H1 (cell line): Measurements from ENCODE around the gene ABCA1. TPM values are rescaled to one million over a fixed set of nuclear protein-coding genes. Genes with fewer than 3 reads are reported as not detected.
A peak's percentile ranks its signal among the peaks of the same experiment; 100 is the strongest.

Source experiments
- CTCF ChIA-PET: fragments of 300-600 bp; sonication (Branson Sonifier 250); formaldehyde crosslinking; loops from one replicate; lab custom pipeline; 2021; ENCODE audit not compliant: partially characterized antibody; lab: Charles Lee
- POLR2A ChIA-PET: fragments of 300-600 bp; sonication (Branson Sonifier 250); formaldehyde crosslinking; loops from one replicate; lab custom pipeline; 2021; ENCODE audit warnings: inconsistent platforms; ENCODE audit not compliant: partially characterized antibody; lab: Charles Lee
- DNase-seq, 2 experiments: peaks; one replicate each; pipeline versions ENCODE4 v3.0.0 to v3.0.0-alpha.2; 2010 to 2022; ENCODE audit warnings: low spot score in 2 of 2, low read depth in 1 of 2, mixed read lengths in 1 of 2
- FAIRE-seq: peaks from 2 replicates; lab custom pipeline; 2011; peaks lifted over from hg19 to GRCh38; lab: Jason Lieb, UNC
- H2AFZ ChIP-seq: 2 replicates; pipeline ENCODE4 v1.8.1; 2012; ENCODE audit warnings: low read length, inconsistent platforms
- H2AK5ac ChIP-seq: 2 replicates; pipeline ENCODE4 v1.6.1; 2013; ENCODE audit warnings: low read depth, low read length
- H2BK120ac ChIP-seq: replicated peaks from 2 replicates; pipeline ENCODE3; 2013; ENCODE audit warnings: low read depth, low read length, inconsistent platforms
- H2BK12ac ChIP-seq: 2 replicates; pipeline ENCODE4 v1.6.1; 2013; ENCODE audit warnings: low read depth, low read length
- H2BK15ac ChIP-seq: 2 replicates; pipeline ENCODE4 v1.6.1; 2013; ENCODE audit warnings: low read length
- H2BK20ac ChIP-seq: 2 replicates; pipeline ENCODE4 v1.6.1; 2013; ENCODE audit warnings: low read length
- H2BK5ac ChIP-seq: 2 replicates; pipeline ENCODE4 v1.6.1; 2013; ENCODE audit warnings: low read depth, low read length
- H3K14ac ChIP-seq: 2 replicates; pipeline ENCODE4 v1.6.1; 2013; ENCODE audit warnings: inconsistent platforms; ENCODE audit not compliant: insufficient read length
- H3K18ac ChIP-seq: 2 replicates; pipeline ENCODE4 v1.6.1; 2013; ENCODE audit warnings: low read length; ENCODE audit errors: extremely low read depth
- H3K23ac ChIP-seq: 2 replicates; pipeline ENCODE4 v1.6.1; 2013; ENCODE audit warnings: inconsistent platforms; ENCODE audit not compliant: insufficient read length
- H3K23me2 ChIP-seq: 2 replicates; pipeline ENCODE4 v1.6.1; 2013; ENCODE audit warnings: low read depth, low read length
- H3K27ac ChIP-seq: 2 replicates; pipeline ENCODE4 v1.6.1; 2011; ENCODE audit warnings: low read depth, low read length, inconsistent platforms
- H3K27me3 ChIP-seq, 4 experiments: replicated peaks in 1 of 4; 1 replicate in 1 of 4; 2 replicates in 3 of 4; pipeline versions ENCODE4 v1.6.1 to v1.8.1; 2011 to 2013; ENCODE audit warnings: low read length in 3 of 4, mild to moderate bottlenecking in 3 of 4, inconsistent platforms in 2 of 4, mixed read lengths in 2 of 4, moderate library complexity in 1 of 4; ENCODE audit not compliant: control insufficient read depth in 3 of 4, insufficient read depth in 3 of 4; ENCODE audit errors: extremely low read depth in 1 of 4
- H3K36me3 ChIP-seq, 4 experiments: 2 replicates each; pipeline versions ENCODE4 v1.6.1 to v1.8.1; 2011 to 2013; ENCODE audit warnings: mild to moderate bottlenecking in 4 of 4, low read length in 3 of 4, moderate library complexity in 2 of 4, control low read depth in 1 of 4, inconsistent platforms in 1 of 4; ENCODE audit not compliant: insufficient read depth in 4 of 4, control insufficient read depth in 2 of 4
- H3K4ac ChIP-seq: replicated peaks from 2 replicates; pipeline ENCODE3; 2013; ENCODE audit warnings: low read length, low read depth, mixed read lengths, inconsistent platforms; ENCODE audit not compliant: insufficient read length
- H3K4me1 ChIP-seq, 4 experiments: replicated peaks in 1 of 4; 1 replicate in 1 of 4; 2 replicates in 3 of 4; pipeline versions ENCODE4 v1.6.1 to v1.8.1; 2011 to 2013; ENCODE audit warnings: low read length in 3 of 4, inconsistent platforms in 2 of 4, mixed read lengths in 1 of 4; ENCODE audit not compliant: insufficient read depth in 4 of 4, control insufficient read depth in 3 of 4
- H3K4me2 ChIP-seq, 2 experiments: 2 replicates each; pipeline versions ENCODE4 v1.6.1 to v1.8.1; 2011 to 2013; ENCODE audit warnings: low read depth in 2 of 2, low read length in 2 of 2, control low read depth in 1 of 2, inconsistent platforms in 1 of 2, mild to moderate bottlenecking in 1 of 2; ENCODE audit not compliant: insufficient read depth in 1 of 2
- H3K4me3 ChIP-seq, 4 experiments: fragments of 200-600, 300-600 bp in 1 of 4; sonication (generic), shearing (Covaris generic), sonication (Bioruptor Twin) in 1 of 4; 2 replicates each; pipeline versions ENCODE4 v1.5.1 to v1.8.1; 2011 to 2016; ENCODE audit warnings: low read length in 4 of 4, low read depth in 3 of 4, control low read depth in 2 of 4, inconsistent platforms in 2 of 4, mild to moderate bottlenecking in 2 of 4, mixed read lengths in 1 of 4, moderate library complexity in 1 of 4; ENCODE audit not compliant: insufficient read depth in 2 of 4; ENCODE audit errors: extremely low read depth in 1 of 4
- H3K56ac ChIP-seq: replicated peaks from 2 replicates; pipeline ENCODE3; 2013; ENCODE audit warnings: low read depth, mild to moderate bottlenecking, mixed read lengths, low read length, inconsistent platforms; ENCODE audit not compliant: insufficient read length
- H3K79me1 ChIP-seq: 2 replicates; pipeline ENCODE4 v1.6.1; 2013; ENCODE audit warnings: low read depth, low read length, control low read depth
- H3K79me2 ChIP-seq, 2 experiments: 2 replicates each; pipeline versions ENCODE4 v1.6.1 to v1.8.1; 2012 to 2013; ENCODE audit warnings: low read length in 2 of 2, mild to moderate bottlenecking in 2 of 2, inconsistent platforms in 1 of 2; ENCODE audit not compliant: insufficient read depth in 2 of 2, control insufficient read depth in 1 of 2
- H3K9ac ChIP-seq, 4 experiments: replicated peaks in 1 of 4; 1 replicate in 1 of 4; 2 replicates in 3 of 4; pipeline versions ENCODE4 v1.6.1 to v1.8.1; 2011 to 2013; ENCODE audit warnings: low read depth in 3 of 4, low read length in 3 of 4, control low read depth in 2 of 4, mild to moderate bottlenecking in 2 of 4, moderate library complexity in 2 of 4, inconsistent platforms in 1 of 4; ENCODE audit errors: extremely low read depth in 1 of 4
- H3K9me3 ChIP-seq, 2 experiments: 2 replicates each; pipeline versions ENCODE4 v1.6.1 to v1.8.1; 2012 to 2013; ENCODE audit warnings: mild to moderate bottlenecking in 2 of 2, moderate library complexity in 2 of 2, control low read depth in 1 of 2, inconsistent platforms in 1 of 2, low read depth in 1 of 2, low read length in 1 of 2, mixed read lengths in 1 of 2; ENCODE audit not compliant: insufficient read depth in 2 of 2
- H4K20me1 ChIP-seq, 2 experiments: replicated peaks in 1 of 2; 2 replicates each; pipeline versions ENCODE3 to v1.8.1; 2011 to 2013; ENCODE audit warnings: inconsistent platforms in 2 of 2, low read length in 2 of 2, mild to moderate bottlenecking in 1 of 2; ENCODE audit not compliant: insufficient read depth in 2 of 2, control insufficient read depth in 1 of 2
- H4K5ac ChIP-seq: 2 replicates; pipeline ENCODE4 v1.6.1; 2013; ENCODE audit warnings: low read length, low read depth, mixed read lengths, inconsistent platforms; ENCODE audit not compliant: insufficient read length
- H4K8ac ChIP-seq: 2 replicates; pipeline ENCODE4 v1.8.0; 2013; ENCODE audit warnings: mild to moderate bottlenecking, moderate library complexity, low read length, inconsistent platforms; ENCODE audit not compliant: insufficient read depth; ENCODE audit errors: extremely low read depth
- H4K91ac ChIP-seq: replicated peaks from 2 replicates; pipeline ENCODE3; 2013; ENCODE audit warnings: low read length, mixed read lengths, inconsistent platforms; ENCODE audit not compliant: insufficient read length
- BACH1 ChIP-seq: IDR thresholded peaks from 2 replicates; pipeline ENCODE4 v1.6.1; 2012; ENCODE audit warnings: low read length, improper control_type of control experiment
- CHD1 ChIP-seq: IDR thresholded peaks from 2 replicates; pipeline ENCODE4 v1.6.1; 2012; ENCODE audit warnings: low read depth, low read length, improper control_type of control experiment
- CHD2 ChIP-seq: IDR thresholded peaks from 2 replicates; pipeline ENCODE4 v1.6.1; 2012; ENCODE audit warnings: low read length, improper control_type of control experiment
- MAX ChIP-seq: IDR thresholded peaks from 2 replicates; pipeline ENCODE4 v1.6.1; 2012; ENCODE audit warnings: inconsistent platforms
- RFX5 ChIP-seq: IDR thresholded peaks from 2 replicates; pipeline ENCODE4 v1.6.1; 2011; ENCODE audit warnings: low read depth, low read length, improper control_type of control experiment, borderline replicate concordance
- SIN3A ChIP-seq, 2 experiments: IDR thresholded peaks in 1 of 2; conservative IDR thresholded peaks in 1 of 2; 2 replicates each; pipeline ENCODE4 v1.6.1; 2011 to 2012; ENCODE audit warnings: low read length in 2 of 2, improper control_type of control experiment in 1 of 2, low read depth in 1 of 2, mild to moderate bottlenecking in 1 of 2
- WGBS, 2 experiments: shearing (Covaris generic) in 1 of 2; methylation state at CpG; one replicate each; pipeline versions ENCODE4 v1.1.6 to v1.1.7; 2013 to 2015; ENCODE audit warnings: low lambda C conversion rate in 2 of 2, mixed read lengths in 2 of 2, inconsistent platforms in 1 of 2, low coverage in 1 of 2, missing lambda C conversion rate in 1 of 2; ENCODE audit not compliant: insufficient replicate concordance in 2 of 2, insufficient coverage in 1 of 2, insufficient read length in 1 of 2; ENCODE audit errors: extremely low coverage in 1 of 2, missing lambda C conversion rate in 1 of 2; 5-methylcytosine and 5-hydroxymethylcytosine counted together
- polyA plus RNA-seq, 7 experiments: library from polyadenylated mRNA; depleted of rRNA in 3 of 7; stranded (reverse) in 5 of 7; unstranded in 2 of 7; fragments of >200 nt in 5 of 7; fragments of 200-250 nt in 2 of 7; gene quantifications; 1 replicate in 5 of 7; 2 replicates in 1 of 7; 4 replicates in 1 of 7; pipeline versions ENCODE4 v1.2.1 to v1.2.3, GENCODE V29; 2011 to 2013; ENCODE audit warnings: missing spikeins in 2 of 7, mixed read lengths in 2 of 7
- total RNA-seq: library from RNA; stranded (reverse); fragmentation: NEBNext Ultra II Directional; extraction: Animal tissue kit (Norgen Biotek cat#: 25700); gene quantifications from 2 replicates; pipeline ENCODE4 v1.2.1, GENCODE V29; 2021
- TF ChIP-seq, protein P1 (sequence below): IDR thresholded peaks from 2 replicates; pipeline ENCODE4 v1.6.1; 2012; ENCODE audit warnings: inconsistent platforms
- TF ChIP-seq, protein P2 (sequence below): IDR thresholded peaks from 2 replicates; pipeline ENCODE4 v1.6.1; 2012; ENCODE audit warnings: low read length, inconsistent platforms

The ABCA1 gene
- total and polyA plus RNA-seq, 2 of the 8 experiments (the other 6 are each of a cell fraction or from before 2014, with no cell fraction given) = 6.9 to 7.8 TPM

DNA sequence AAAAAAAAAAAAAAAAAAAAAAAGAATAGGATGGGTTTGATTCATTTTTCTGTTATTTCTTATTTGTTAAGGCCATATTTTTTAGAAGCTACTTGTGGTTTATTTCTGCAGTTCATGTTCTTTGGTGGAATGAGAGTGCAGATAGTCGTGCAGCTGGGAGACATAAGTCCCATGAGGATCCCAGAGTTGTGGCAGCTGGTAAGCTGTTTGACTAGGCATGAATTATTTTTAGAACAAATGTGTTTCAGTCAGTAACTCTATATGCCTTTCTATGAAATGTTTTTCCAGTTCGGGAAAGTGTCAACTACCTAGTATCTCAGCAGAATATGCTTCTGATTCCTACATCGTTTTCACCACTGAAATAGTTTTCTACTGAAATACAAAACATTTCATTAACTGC lies 169.0 kb downstream of the ABCA1 start:
- Histone ChIP-seq H2AFZ (no peak overlapping the region), H3K18ac (no peak overlapping the region), H4K91ac (no peak overlapping the region), H3K79me1 (no peaks in the 10 kb centered on the region), H2BK20ac (no peak overlapping the region), H3K23me2 (peaks cover 4% of the 10 kb centered on the region; the same call in 1 of the 2 replicates), H3K4ac (no peak overlapping the region), H4K8ac (no peak overlapping the region), H3K27ac (no peak overlapping the region), H4K5ac (no peak overlapping the region), H3K4me2 (no peak overlapping the region), H3K9me3 (peaks cover 0 to 3% of the 10 kb centered on the region in 2 experiments; a peak in 1 of 4 replicates), H3K27me3 (peaks cover 0 to 2% (median 0%) of the 10 kb centered on the region in 4 experiments; a peak in 1 of 7 replicates), H2BK12ac (no peak overlapping the region), H3K79me2 (no peaks in the 10 kb centered on the region), H3K14ac (no peak overlapping the region), H2BK5ac (no peak overlapping the region), H3K4me1 (no peaks in the 10 kb centered on the region), H4K20me1 (no peaks in the 10 kb centered on the region), H3K23ac (no peak overlapping the region), H2BK15ac (no peak overlapping the region), H2BK120ac (no peak overlapping the region), H3K36me3 (no peaks in the 10 kb centered on the region), H2AK5ac (no peak overlapping the region), H3K56ac (no peak overlapping the region), H3K9ac (no peak overlapping the region), H3K4me3 (no peak overlapping the region)
- CTCF ChIA-PET = no interaction called here
- TF ChIP-seq RFX5 (no peak), CHD2 (no peak), BACH1 (no peak), MAX (no peak), SIN3A (conservative IDR thresholded peaks at IDR 0.05 in 1 of 2, IDR thresholded peaks at IDR 0.05 in 1 of 2; ENCODE audit: low read depth in 1 of 2, low read length in 2 of 2) (no peak), CHD1 (no peak)
- TF ChIP-seq, protein P1, sequence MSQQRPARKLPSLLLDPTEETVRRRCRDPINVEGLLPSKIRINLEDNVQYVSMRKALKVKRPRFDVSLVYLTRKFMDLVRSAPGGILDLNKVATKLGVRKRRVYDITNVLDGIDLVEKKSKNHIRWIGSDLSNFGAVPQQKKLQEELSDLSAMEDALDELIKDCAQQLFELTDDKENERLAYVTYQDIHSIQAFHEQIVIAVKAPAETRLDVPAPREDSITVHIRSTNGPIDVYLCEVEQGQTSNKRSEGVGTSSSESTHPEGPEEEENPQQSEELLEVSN = no peak
- TF ChIP-seq, protein P2, sequence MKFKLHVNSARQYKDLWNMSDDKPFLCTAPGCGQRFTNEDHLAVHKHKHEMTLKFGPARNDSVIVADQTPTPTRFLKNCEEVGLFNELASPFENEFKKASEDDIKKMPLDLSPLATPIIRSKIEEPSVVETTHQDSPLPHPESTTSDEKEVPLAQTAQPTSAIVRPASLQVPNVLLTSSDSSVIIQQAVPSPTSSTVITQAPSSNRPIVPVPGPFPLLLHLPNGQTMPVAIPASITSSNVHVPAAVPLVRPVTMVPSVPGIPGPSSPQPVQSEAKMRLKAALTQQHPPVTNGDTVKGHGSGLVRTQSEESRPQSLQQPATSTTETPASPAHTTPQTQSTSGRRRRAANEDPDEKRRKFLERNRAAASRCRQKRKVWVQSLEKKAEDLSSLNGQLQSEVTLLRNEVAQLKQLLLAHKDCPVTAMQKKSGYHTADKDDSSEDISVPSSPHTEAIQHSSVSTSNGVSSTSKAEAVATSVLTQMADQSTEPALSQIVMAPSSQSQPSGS = no peak
- FAIRE-seq (peak; percentile 28), DNase-seq (no peak)
- POLR2A ChIA-PET = no interaction called here
- WGBS, 2 experiments = 88% methylated on average over 3 of the region's 3 CpGs; no CpG with 5 or more reads in 1 of the 2 experiments
